Effector memory CD4-positive, alpha-beta T cell (primary cell): ENCODE results near the gene PDGFRA.

Source experiments
- DNase-seq, 3 donors: peaks; one replicate each; pipeline ENCODE4 v3.0.0-alpha.2; 2020
- H3K27ac ChIP-seq: 2 replicates; pipeline ENCODE4 v1.7.0; 2013; ENCODE audit warnings: mild to moderate bottlenecking, low read length, moderate library complexity; ENCODE audit not compliant: insufficient read depth, poor library complexity, severe bottlenecking
- H3K27me3 ChIP-seq: replicated peaks from 2 replicates; pipeline ENCODE4 v1.7.0; 2013; ENCODE audit warnings: mild to moderate bottlenecking, low read length; ENCODE audit not compliant: insufficient read depth, control insufficient read depth, poor library complexity, severe bottlenecking
- H3K36me3 ChIP-seq: 2 replicates; pipeline ENCODE4 v1.7.0; 2013; ENCODE audit warnings: mild to moderate bottlenecking, low read length, moderate library complexity; ENCODE audit not compliant: control insufficient read depth, insufficient read depth
- H3K4me1 ChIP-seq: 2 replicates; pipeline ENCODE4 v1.7.0; 2013; ENCODE audit warnings: low read length, mild to moderate bottlenecking; ENCODE audit not compliant: control insufficient read depth, insufficient read depth, poor library complexity, severe bottlenecking
- H3K4me3 ChIP-seq: 2 replicates; pipeline ENCODE4 v1.7.0; 2013; ENCODE audit warnings: low read length, low read depth, mild to moderate bottlenecking; ENCODE audit not compliant: insufficient read depth, poor library complexity, severe bottlenecking
- H3K9me3 ChIP-seq: 2 replicates; pipeline ENCODE4 v1.7.0; 2013; ENCODE audit warnings: mild to moderate bottlenecking, low read length, moderate library complexity; ENCODE audit not compliant: control insufficient read depth

Gene PDGFRA

GRCh38 chr4:54227256-54228055 lies 1.6 kb upstream of the PDGFRA start:
- no peak for DNase-seq
- Histone ChIP-seq H3K27ac (no peak overlapping the region), H3K4me3 (no peak overlapping the region)

GRCh38 chr4:54228056-54228527 lies 1.0 kb upstream of the PDGFRA start:
- H3K9me3 ChIP-seq: no peaks in the 10 kb centered on the region
- H3K36me3 ChIP-seq: no peaks in the 10 kb centered on the region

More at GRCh38 chr4:54227256-54228055, 1.6 kb upstream of the PDGFRA start:
- H3K36me3 ChIP-seq: no peaks in the 10 kb centered on the region
- H3K27me3 ChIP-seq: peaks cover 75% of the 10 kb centered on the region
- H3K4me1 ChIP-seq: peaks cover 31% of the 10 kb centered on the region
- H3K9me3 ChIP-seq: no peaks in the 10 kb centered on the region

GRCh38 chr4:54228546-54228945 lies 547 bp upstream of the PDGFRA start:
- no peak for DNase-seq
- peaks cover 31% of the 10 kb centered on the region for H3K4me1 ChIP-seq
- H3K36me3 ChIP-seq: no peaks in the 10 kb centered on the region
- H3K27me3 ChIP-seq: peaks cover 79% of the 10 kb centered on the region
- no peak overlapping the region for H3K4me3 ChIP-seq
- no peak overlapping the region for H3K27ac ChIP-seq
- H3K9me3 ChIP-seq: no peaks in the 10 kb centered on the region

More at GRCh38 chr4:54228056-54228527, 1.0 kb upstream of the PDGFRA start:
- Histone ChIP-seq H3K27me3 (peaks cover 79% of the 10 kb centered on the region), H3K27ac (no peak overlapping the region), H3K4me1 (peaks cover 31% of the 10 kb centered on the region), H3K4me3 (no peak overlapping the region)
- no peak for DNase-seq

GRCh38 chr4:54229631-54230483 lies 764 bp downstream of the PDGFRA start:
- no peak for DNase-seq
- Histone ChIP-seq H3K36me3 (no peaks in the 10 kb centered on the region), H3K9me3 (no peaks in the 10 kb centered on the region), H3K27me3 (peaks cover 77% of the 10 kb centered on the region), H3K4me3 (no peak overlapping the region), H3K27ac (no peak overlapping the region), H3K4me1 (peaks cover 37% of the 10 kb centered on the region)

DNA sequence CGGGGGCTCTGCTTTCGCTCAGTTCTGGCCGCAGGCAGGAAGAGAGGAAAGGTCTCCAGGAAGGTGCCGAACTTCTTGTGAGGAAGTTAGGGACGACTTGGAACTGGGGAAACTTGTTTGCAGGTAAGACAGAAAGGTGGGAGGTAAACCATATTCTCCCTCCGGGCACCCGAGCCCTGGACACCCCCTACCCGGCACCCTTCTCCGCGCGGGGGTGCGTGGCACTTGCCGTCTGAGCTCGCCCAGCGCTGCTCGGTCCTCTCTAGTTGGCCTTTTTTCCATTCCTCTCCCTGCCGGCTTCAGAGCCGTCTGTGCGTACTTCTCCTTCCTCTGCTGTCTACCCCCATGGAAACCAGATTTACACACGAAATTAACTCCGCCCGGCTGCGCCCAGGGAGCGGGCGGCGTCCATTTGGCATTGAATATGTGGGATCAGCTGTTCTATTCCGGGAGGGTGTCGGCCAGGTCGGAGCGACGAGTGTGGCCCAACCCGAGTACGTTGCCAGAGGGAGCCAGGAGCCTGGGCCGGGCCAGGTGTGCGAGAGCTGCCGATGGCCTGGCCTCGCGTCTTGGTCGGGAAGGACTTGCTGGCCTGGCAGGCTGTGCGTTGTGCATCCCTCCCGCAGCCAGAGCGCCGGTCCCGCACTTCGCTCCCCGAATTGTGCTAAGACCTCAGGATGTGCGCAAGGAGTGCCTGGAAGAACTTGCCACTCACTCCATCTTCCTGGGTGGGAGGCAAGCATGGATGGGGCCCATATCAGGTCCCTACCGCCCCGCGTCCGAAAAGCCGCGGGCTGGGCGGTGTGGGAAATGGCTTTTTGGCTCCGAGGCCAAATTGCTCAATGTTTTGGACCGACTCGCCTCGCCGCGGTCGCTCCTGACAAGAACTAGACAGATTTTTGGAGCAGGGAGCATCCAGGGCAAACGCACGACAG lies 1.7 kb downstream of the PDGFRA start:
- Histone ChIP-seq H3K27ac (no peak overlapping the region), H3K4me3 (no peak overlapping the region), H3K27me3 (peaks cover 68% of the 10 kb centered on the region), H3K4me1 (peaks cover 37% of the 10 kb centered on the region), H3K9me3 (no peaks in the 10 kb centered on the region), H3K36me3 (no peaks in the 10 kb centered on the region)
- DNase-seq: no peak

- DNase-seq: no peak
- Histone ChIP-seq H3K36me3 (no peaks in the 10 kb centered on the region), H3K4me3 (no peak overlapping the region), H3K9me3 (no peaks in the 10 kb centered on the region), H3K4me1 (peaks cover 35% of the 10 kb centered on the region), H3K27ac (no peak overlapping the region), H3K27me3 (peaks cover 61% of the 10 kb centered on the region)
Measured at GRCh38 chr4:54231419-54231767, 2.3 kb downstream of the PDGFRA start.

DNA sequence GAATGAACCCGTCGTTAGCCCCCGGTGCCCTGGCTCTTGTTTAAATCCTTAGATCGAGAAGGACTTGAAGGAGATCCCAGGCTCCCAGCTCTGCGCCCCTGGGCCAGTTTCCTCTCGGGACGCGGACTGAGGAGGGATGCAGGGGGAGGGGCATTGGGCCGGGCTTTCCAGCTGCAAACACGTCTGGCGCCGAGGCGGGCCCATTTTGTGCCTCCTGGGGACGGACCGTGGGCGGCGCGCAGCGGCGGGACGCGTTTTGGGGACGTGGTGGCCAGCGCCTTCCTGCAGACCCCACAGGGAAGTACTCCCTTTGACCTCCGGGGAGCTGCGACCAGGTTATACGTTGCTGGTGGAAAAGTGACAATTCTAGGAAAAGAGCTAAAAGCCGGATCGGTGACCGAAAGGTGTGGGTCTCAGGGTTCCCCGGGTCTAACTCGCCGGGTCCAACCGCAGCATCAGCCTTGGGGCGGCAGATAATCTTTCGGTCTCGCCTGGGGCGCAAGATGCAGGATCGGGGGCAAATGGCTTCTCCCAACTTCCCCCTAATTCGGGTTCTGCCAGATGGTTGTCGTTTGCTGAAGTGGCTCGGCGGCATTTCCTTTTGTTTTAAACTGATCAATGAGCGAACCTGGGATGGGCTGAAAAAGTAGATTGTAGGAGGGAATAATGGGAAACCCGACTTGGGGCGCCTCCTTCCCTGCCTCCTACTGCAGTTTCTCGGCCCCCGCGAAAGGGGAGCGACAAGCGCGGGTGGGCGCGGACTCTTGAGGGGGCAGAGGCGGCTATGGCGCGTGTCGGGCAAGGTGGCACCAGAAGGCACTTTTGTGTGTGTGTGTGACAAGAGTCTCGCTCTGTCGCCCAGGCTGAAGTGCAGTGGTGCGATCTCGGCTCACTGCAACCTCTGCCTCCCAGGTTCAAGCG lies 2.9 kb downstream of the PDGFRA start:
- no peaks in the 10 kb centered on the region for H3K9me3 ChIP-seq
- peaks cover 55% of the 10 kb centered on the region for H3K27me3 ChIP-seq
- H3K4me1 ChIP-seq: peaks cover 28% of the 10 kb centered on the region
- H3K4me3 ChIP-seq: no peak overlapping the region
- no peaks in the 10 kb centered on the region for H3K36me3 ChIP-seq
- H3K27ac ChIP-seq: no peak overlapping the region
- DNase-seq: no peak

DNA sequence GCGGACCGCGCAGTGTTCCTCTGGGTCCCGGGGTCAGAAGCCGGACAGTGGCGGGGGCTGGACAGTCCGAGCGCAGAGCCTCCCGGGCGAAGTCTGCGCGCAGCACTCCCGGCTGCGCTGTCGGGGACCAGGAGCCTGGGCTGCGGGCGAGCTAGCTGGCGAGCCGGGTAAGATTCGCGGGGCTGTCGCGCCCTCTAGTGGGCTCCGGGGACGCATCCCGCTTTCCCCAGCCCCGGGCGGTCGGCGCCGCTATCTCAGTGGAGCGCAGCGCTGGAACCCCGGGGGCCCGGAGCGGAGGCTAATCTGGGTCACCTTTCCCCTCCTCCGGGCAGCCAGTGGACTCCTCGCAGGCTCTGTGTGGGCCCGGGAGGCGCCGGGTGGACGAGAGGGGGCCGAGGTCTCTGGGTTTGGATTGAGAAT lies 4.2 kb downstream of the PDGFRA start:
- Histone ChIP-seq H3K9me3 (no peaks in the 10 kb centered on the region), H3K27ac (no peak overlapping the region), H3K36me3 (no peaks in the 10 kb centered on the region), H3K27me3 (peaks cover 43% of the 10 kb centered on the region), H3K4me3 (peak overlapping the region; percentile 59), H3K4me1 (peaks cover 19% of the 10 kb centered on the region)
- DNase-seq: peak; percentile 15 to 39 (median 32)
